ENCODE results near the gene CEBPG.

The CEBPG gene

DNA sequence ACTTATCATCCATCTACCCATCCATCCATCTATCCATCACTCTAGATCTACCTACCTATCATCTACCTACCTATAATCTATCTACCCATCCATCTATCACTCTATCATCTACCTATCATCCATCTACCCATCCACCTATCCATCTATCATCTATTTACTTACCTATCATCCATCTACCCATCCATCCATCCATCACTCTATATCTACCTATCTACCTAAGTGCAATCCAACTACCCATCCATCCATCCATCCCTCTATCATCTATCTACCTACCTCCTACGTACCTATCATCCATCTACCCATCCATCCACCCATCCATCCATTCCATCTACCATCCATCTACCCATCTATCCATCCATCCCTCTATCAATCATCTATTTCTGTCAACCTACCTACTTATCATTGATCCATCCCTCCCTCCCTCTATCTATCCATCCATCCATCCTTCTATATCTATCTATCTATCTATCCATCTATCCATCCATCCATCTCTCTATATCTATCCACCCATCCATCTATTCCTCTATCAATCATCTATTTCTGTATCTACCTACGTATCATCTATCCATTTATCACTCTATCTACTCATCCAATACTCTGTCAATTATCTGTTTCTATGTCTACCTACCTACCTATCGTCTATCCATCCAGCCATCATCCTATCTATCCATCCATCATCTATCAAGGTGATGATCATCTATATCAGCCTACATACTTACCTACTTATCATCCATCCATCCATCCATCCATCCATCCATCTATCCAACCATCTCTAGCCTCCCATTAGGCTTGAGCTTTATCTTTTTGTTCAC, 49.1 kb downstream of the CEBPG start:
- no peak overlapping the region for H2BK15ac ChIP-seq (ENCODE audit: low read length)
- H2BK12ac ChIP-seq (ENCODE audit: low read length): no peak overlapping the region
- H3K9ac ChIP-seq (ENCODE audit: low read depth, low read length, poor library complexity): no peak overlapping the region
- H4K8ac ChIP-seq (ENCODE audit: low read depth, low read length): no peak overlapping the region
- no peak overlapping the region for H3K23ac ChIP-seq (ENCODE audit: low read depth, low read length, poor library complexity)
- no peak overlapping the region for H2AFZ ChIP-seq (ENCODE audit: low read length)
- no peak overlapping the region for H3K18ac ChIP-seq (ENCODE audit: low read length)
- H2BK120ac ChIP-seq (ENCODE audit: low read depth, low read length): no peak overlapping the region
- no peak overlapping the region for H3K27ac ChIP-seq (replicated peaks; ENCODE audit: low read length)
- peaks cover 2 to 5% of the 10 kb centered on the region in 2 donors for H3K4me1 ChIP-seq (ENCODE audit: control insufficient read depth in 2 of 2, insufficient read depth in 1 of 2, low read depth in 1 of 2, low read length in 2 of 2)
- WGBS, 2 donors (ENCODE audit: extremely low coverage in 2 of 2, insufficient read length in 2 of 2, insufficient replicate concordance in 1 of 2): 100% methylated on average over 2 to 3 of the region's 3 CpGs
- no peak overlapping the region for H3K4me2 ChIP-seq (ENCODE audit: insufficient read depth, low read length, poor library complexity, severe bottlenecking)
- no peak overlapping the region for H4K91ac ChIP-seq (ENCODE audit: low read depth, low read length, poor library complexity)
- H3K4me3 ChIP-seq (ENCODE audit: low read length in 2 of 2): no peak overlapping the region
- H3K9me3 ChIP-seq (replicated peaks in 1 of 2; ENCODE audit: control insufficient read depth in 2 of 2, insufficient read depth in 1 of 2, low read depth in 1 of 2, low read length in 2 of 2): no peaks in the 10 kb centered on the region
- no peaks in the 10 kb centered on the region for H3K79me1 ChIP-seq (ENCODE audit: low read depth, low read length)
- no peak overlapping the region for H2BK5ac ChIP-seq (ENCODE audit: low read length)
- no peak overlapping the region for H2AK5ac ChIP-seq (ENCODE audit: low read depth, low read length)
- no peaks in the 10 kb centered on the region for H3K36me3 ChIP-seq (replicated peaks in 1 of 2; ENCODE audit: control insufficient read depth in 2 of 2, insufficient read depth in 2 of 2, low read length in 2 of 2)
- DNase-seq (ENCODE audit: low spot score): no peak
- H3K27me3 ChIP-seq (ENCODE audit: control insufficient read depth in 3 of 3, insufficient read depth in 3 of 3, low read depth in 1 of 3, low read length in 3 of 3): no peaks in the 10 kb centered on the region
- H3K4ac ChIP-seq (ENCODE audit: low read length): no peak overlapping the region
- no peak overlapping the region for H3K14ac ChIP-seq (ENCODE audit: low read length)

DNA sequence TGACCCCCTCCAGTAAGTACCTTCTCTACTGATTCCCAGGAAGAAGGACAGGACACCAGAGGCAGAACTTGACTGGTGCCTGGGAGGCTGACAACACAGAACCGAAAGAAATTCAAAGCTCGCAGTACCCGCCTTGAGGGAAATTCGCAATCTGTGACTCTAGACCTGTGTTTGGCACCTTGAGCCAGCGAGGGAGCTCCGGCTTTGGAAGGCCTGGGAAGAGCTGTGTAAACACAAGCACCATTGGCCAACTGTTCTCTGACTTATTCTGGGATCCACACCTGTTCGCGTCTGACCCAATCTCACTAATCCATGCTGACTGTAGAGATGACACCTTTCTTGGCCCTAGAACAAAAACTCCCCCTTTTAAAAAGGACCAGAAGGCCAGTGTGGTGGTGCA, 50.7 kb downstream of the CEBPG start:
- Histone ChIP-seq H3K27me3 (ENCODE audit: control insufficient read depth in 3 of 3, insufficient read depth in 3 of 3, low read depth in 1 of 3, low read length in 3 of 3) (no peaks in the 10 kb centered on the region), H3K23ac (ENCODE audit: low read depth, low read length, poor library complexity) (no peak overlapping the region), H3K36me3 (replicated peaks in 1 of 2; ENCODE audit: control insufficient read depth in 2 of 2, insufficient read depth in 2 of 2, low read length in 2 of 2) (no peaks in the 10 kb centered on the region), H3K4me1 (ENCODE audit: control insufficient read depth in 2 of 2, insufficient read depth in 1 of 2, low read depth in 1 of 2, low read length in 2 of 2) (peaks cover 2 to 5% of the 10 kb centered on the region in 2 donors), H2BK15ac (ENCODE audit: low read length) (no peak overlapping the region), H3K9me3 (replicated peaks in 1 of 2; ENCODE audit: control insufficient read depth in 2 of 2, insufficient read depth in 1 of 2, low read depth in 1 of 2, low read length in 2 of 2) (no peaks in the 10 kb centered on the region), H4K91ac (ENCODE audit: low read depth, low read length, poor library complexity) (no peak overlapping the region), H3K9ac (ENCODE audit: low read depth, low read length, poor library complexity) (no peak overlapping the region), H3K79me1 (ENCODE audit: low read depth, low read length) (no peaks in the 10 kb centered on the region), H2BK120ac (ENCODE audit: low read depth, low read length) (no peak overlapping the region), H3K4me3 (ENCODE audit: low read length in 2 of 2) (no peak overlapping the region), H3K4me2 (ENCODE audit: insufficient read depth, low read length, poor library complexity, severe bottlenecking) (no peak overlapping the region), H2BK12ac (ENCODE audit: low read length) (no peak overlapping the region), H4K8ac (ENCODE audit: low read depth, low read length) (no peak overlapping the region), H2AK5ac (ENCODE audit: low read depth, low read length) (no peak overlapping the region), H3K18ac (ENCODE audit: low read length) (no peak overlapping the region), H3K4ac (ENCODE audit: low read length) (no peak overlapping the region), H2AFZ (ENCODE audit: low read length) (no peak overlapping the region), H3K14ac (ENCODE audit: low read length) (no peak overlapping the region), H2BK5ac (ENCODE audit: low read length) (no peak overlapping the region), H3K27ac (replicated peaks; ENCODE audit: low read length) (no peak overlapping the region)
- no CpG with 5 or more reads among the region's 8 CpGs for WGBS, 2 donors (ENCODE audit: extremely low coverage in 2 of 2, insufficient read length in 2 of 2, insufficient replicate concordance in 1 of 2)
- no peak for DNase-seq (ENCODE audit: low spot score)

DNA sequence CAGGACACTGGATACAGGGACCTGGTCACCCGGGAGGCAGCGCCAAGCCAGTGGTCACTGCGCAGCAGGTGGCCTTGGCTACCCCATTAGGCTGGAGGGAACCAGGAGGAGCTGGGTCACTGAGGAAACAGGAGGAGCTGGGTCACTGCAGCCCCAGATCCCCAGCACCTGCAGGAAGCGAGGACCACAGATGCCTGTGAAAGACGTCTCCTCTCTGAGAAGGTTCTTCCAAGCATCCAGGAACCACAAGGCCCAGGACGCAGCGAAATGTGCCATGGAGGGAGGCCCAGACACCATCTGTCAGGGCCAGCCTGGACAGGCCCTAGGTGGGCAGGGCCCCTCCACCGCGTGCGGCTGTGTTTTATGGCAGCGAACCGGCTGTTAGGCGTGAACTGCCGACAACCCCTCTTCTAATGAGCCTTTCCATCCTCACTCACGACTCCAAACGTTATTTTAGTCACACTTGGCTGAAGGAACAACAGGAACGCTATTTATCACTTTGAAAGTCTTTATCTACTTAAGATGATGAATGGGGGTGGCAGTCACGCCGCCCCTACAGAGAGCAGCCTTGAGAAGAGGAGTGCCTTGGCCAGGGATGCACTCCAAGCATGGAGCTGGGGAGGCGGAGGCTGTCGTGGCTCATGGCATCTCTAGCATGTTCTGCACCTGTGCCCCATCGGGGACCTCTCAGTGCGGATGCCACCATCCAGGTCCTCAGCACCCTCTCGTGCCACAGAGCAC, 53.3 kb downstream of the CEBPG start:
- no peak for DNase-seq (ENCODE audit: low spot score)
- no peak overlapping the region for H3K4me3 ChIP-seq (ENCODE audit: low read length in 2 of 2)
- H3K18ac ChIP-seq (ENCODE audit: low read length): peak overlapping the region; percentile 60
- no peaks in the 10 kb centered on the region for H3K9me3 ChIP-seq (replicated peaks in 1 of 2; ENCODE audit: control insufficient read depth in 2 of 2, insufficient read depth in 1 of 2, low read depth in 1 of 2, low read length in 2 of 2)
- H4K8ac ChIP-seq (ENCODE audit: low read depth, low read length): no peak overlapping the region
- peak overlapping the region; percentile 3 for H3K23ac ChIP-seq (ENCODE audit: low read depth, low read length, poor library complexity)
- H3K36me3 ChIP-seq (replicated peaks in 1 of 2; ENCODE audit: control insufficient read depth in 2 of 2, insufficient read depth in 2 of 2, low read length in 2 of 2): no peaks in the 10 kb centered on the region
- H2BK12ac ChIP-seq (ENCODE audit: low read length): no peak overlapping the region
- no peak overlapping the region for H2AK5ac ChIP-seq (ENCODE audit: low read depth, low read length)
- no peak overlapping the region for H3K14ac ChIP-seq (ENCODE audit: low read length)
- H3K27me3 ChIP-seq (ENCODE audit: control insufficient read depth in 3 of 3, insufficient read depth in 3 of 3, low read depth in 1 of 3, low read length in 3 of 3): no peaks in the 10 kb centered on the region
- H2BK15ac ChIP-seq (ENCODE audit: low read length): no peak overlapping the region
- H2AFZ ChIP-seq (ENCODE audit: low read length): no peak overlapping the region
- no peaks in the 10 kb centered on the region for H3K4me1 ChIP-seq (ENCODE audit: control insufficient read depth in 2 of 2, insufficient read depth in 1 of 2, low read depth in 1 of 2, low read length in 2 of 2)
- no peak overlapping the region for H4K91ac ChIP-seq (ENCODE audit: low read depth, low read length, poor library complexity)
- H3K4ac ChIP-seq (ENCODE audit: low read length): no peak overlapping the region
- no peak overlapping the region for H3K27ac ChIP-seq (replicated peaks; ENCODE audit: low read length)
- no peak overlapping the region for H2BK120ac ChIP-seq (ENCODE audit: low read depth, low read length)
- no peaks in the 10 kb centered on the region for H3K79me1 ChIP-seq (ENCODE audit: low read depth, low read length)
- no peak overlapping the region for H2BK5ac ChIP-seq (ENCODE audit: low read length)
- WGBS, 2 donors (ENCODE audit: extremely low coverage in 2 of 2, insufficient read length in 2 of 2, insufficient replicate concordance in 1 of 2): no CpG with 5 or more reads among the region's 24 CpGs
- no peak overlapping the region for H3K4me2 ChIP-seq (ENCODE audit: insufficient read depth, low read length, poor library complexity, severe bottlenecking)
- peak overlapping the region; percentile 1 for H3K9ac ChIP-seq (ENCODE audit: low read depth, low read length, poor library complexity)

All from neuronal stem cell (in vitro differentiated cells).